GM12878 (cell line): Measurements from ENCODE around the gene HAP1. TPM values are rescaled to one million over a fixed set of nuclear protein-coding genes. Genes with fewer than 3 reads are reported as not detected.

ENCODE experiments used
- ATAC-seq: fragments of 200-7000 bp; cut with Tn5 transposase; 3 replicates; pipeline ENCODE4 v1.9.1; 2020; ENCODE audit warnings: mild to moderate bottlenecking, moderate library complexity
- BruUV-seq: library from RNA; stranded (reverse); fragments of 400-500 nt; replicated peaks from 2 replicates; lab custom pipeline; 2021; lab: Mats Ljungman, UMichigan
- CTCF ChIA-PET: fragments of 300-600 bp; sonication (Branson Sonifier 250); formaldehyde crosslinking; extraction: SDS; loops from one replicate; lab custom pipeline; 2021; ENCODE audit warnings: inconsistent platforms; lab: Yijun Ruan, JAX
- POLR2A ChIA-PET: fragments of 350-600 bp; formaldehyde crosslinking; extraction: SDS; loops from one replicate; lab custom pipeline; 2021; ENCODE audit warnings: inconsistent platforms; lab: Charles Lee
- RAD21 ChIA-PET: fragments of 300-600 bp; sonication (Branson Sonifier 250); formaldehyde crosslinking; loops from one replicate; lab custom pipeline; 2023; ENCODE audit warnings: antibody characterized with exemption; ENCODE audit not compliant: unreplicated experiment; lab: Charles Lee
- SMC1A ChIA-PET: fragments of 300-600 bp; sonication (Branson Sonifier 250); formaldehyde crosslinking; loops from one replicate; lab custom pipeline; 2023; ENCODE audit not compliant: unreplicated experiment, uncharacterized antibody; lab: Charles Lee
- DNase-seq: peaks from one replicate; pipeline ENCODE4 v3.0.0-alpha.2; 2011; ENCODE audit warnings: low read depth, low spot score
- FAIRE-seq: peaks from 3 replicates; lab custom pipeline; 2011; peaks lifted over from hg19 to GRCh38; lab: Jason Lieb, UNC
- H2AFZ ChIP-seq: 2 replicates; pipeline ENCODE4 v1.6.0; 2011; ENCODE audit warnings: low read depth, low read length, control low read depth; ENCODE audit not compliant: control insufficient read depth
- H3K27ac ChIP-seq: 2 replicates; pipeline ENCODE4 v1.5.1; 2011; ENCODE audit warnings: control low read depth; ENCODE audit not compliant: control insufficient read depth, insufficient read depth
- H3K27me3 ChIP-seq, 2 experiments: replicated peaks in 1 of 2; 2 replicates each; pipeline versions ENCODE4 v1.6.0 to v1.6.1; 2011; ENCODE audit warnings: low read length in 1 of 2; ENCODE audit not compliant: control insufficient read depth in 2 of 2, insufficient read depth in 2 of 2
- H3K36me3 ChIP-seq, 2 experiments: 2 replicates each; pipeline ENCODE4 v1.5.1; 2011; ENCODE audit warnings: low read length in 1 of 2; ENCODE audit not compliant: control insufficient read depth in 2 of 2, insufficient read depth in 2 of 2
- H3K4me1 ChIP-seq: 2 replicates; pipeline ENCODE4 v1.6.1; 2011; ENCODE audit warnings: mild to moderate bottlenecking, low read length, moderate library complexity, mixed read lengths; ENCODE audit not compliant: control insufficient read depth, insufficient read depth
- H3K4me2 ChIP-seq: 2 replicates; pipeline ENCODE4 v1.6.0; 2011; ENCODE audit warnings: control low read depth; ENCODE audit not compliant: control insufficient read depth, insufficient read depth
- H3K4me3 ChIP-seq: fragments of 200-600 bp; sonication (generic); 2 replicates; pipeline ENCODE4 v1.5.1; 2016
- H3K79me2 ChIP-seq: 2 replicates; pipeline ENCODE4 v1.6.0; 2011; ENCODE audit warnings: low read length; ENCODE audit not compliant: control insufficient read depth, insufficient read depth
- H3K9ac ChIP-seq: 2 replicates; pipeline ENCODE4 v1.8.0; 2011; ENCODE audit warnings: low read length, control low read depth, mixed read lengths; ENCODE audit not compliant: control insufficient read depth, insufficient read depth
- H3K9me3 ChIP-seq: replicated peaks from 3 replicates; pipeline ENCODE4 v1.5.1; 2011; ENCODE audit warnings: mild to moderate bottlenecking, low read length; ENCODE audit not compliant: control insufficient read depth, insufficient read depth
- H4K20me1 ChIP-seq: 2 replicates; pipeline ENCODE4 v1.6.0; 2011; ENCODE audit not compliant: control insufficient read depth, insufficient read depth
- BMI1 ChIP-seq: fragments of 450-650 bp; IDR thresholded peaks from 2 replicates; pipeline ENCODE4 v1.6.1; 2016; ENCODE audit warnings: mild to moderate bottlenecking, moderate library complexity, borderline replicate concordance
- CHD1 ChIP-seq: IDR thresholded peaks from 2 replicates; pipeline ENCODE4 v1.6.1; 2012; ENCODE audit warnings: low read depth, low read length, improper control_type of control experiment
- IRF3 ChIP-seq: fragments of 450-650 bp; IDR thresholded peaks from 2 replicates; pipeline ENCODE4 v1.6.1; 2014; ENCODE audit warnings: mild to moderate bottlenecking
- RB1 ChIP-seq: fragments of 450-650 bp; formaldehyde crosslinking; IDR thresholded peaks from 2 replicates; pipeline ENCODE4 v1.6.1; 2017; ENCODE audit warnings: mild to moderate bottlenecking, borderline replicate concordance
- USF1 ChIP-seq: IDR thresholded peaks from 2 replicates; pipeline ENCODE4 v1.6.1; 2011; ENCODE audit warnings: borderline replicate concordance, low read depth, mild to moderate bottlenecking, moderate library complexity, mixed read lengths, low read length; ENCODE audit not compliant: insufficient read depth; ENCODE audit errors: extremely low read length
- WGBS: methylation state at CpG from one replicate; pipeline ENCODE4 v1.1.6; 2016; ENCODE audit warnings: low lambda C conversion rate; ENCODE audit not compliant: insufficient replicate concordance, insufficient coverage; ENCODE audit errors: missing lambda C conversion rate; 5-methylcytosine and 5-hydroxymethylcytosine counted together
- in situ Hi-C: fragments of 300-500 bp; cut with MboI; formaldehyde crosslinking; loops from 9 replicates; pipeline ENCODE4 v1.14.3; 2018; ENCODE audit warnings: mixed read lengths
- intact Hi-C: fragments of 100-400 bp; cut with micrococcal nuclease; formaldehyde crosslinking; loops from one replicate; pipeline ENCODE4 v1.14.2; 2022; ENCODE audit not compliant: unreplicated experiment
- polyA plus RNA-seq, 11 experiments: library from polyadenylated mRNA; depleted of rRNA in 4 of 11; unstranded in 6 of 11; stranded (reverse) in 5 of 11; fragments of >200 nt; fragmentation: Nextera tagmentation in 4 of 11; fragmentation: Illumina TruSeq in 1 of 11; extraction: Ambion mirVana in 4 of 11; extraction: Trizol in 1 of 11; gene quantifications; 1 replicate in 1 of 11; 2 replicates in 10 of 11; pipeline versions ENCODE4 v1.2.1 to v1.2.3, GENCODE V29; 2011 to 2016; ENCODE audit warnings: inconsistent platforms in 2 of 11, missing spikeins in 2 of 11, low read depth in 1 of 11
- total RNA-seq, 4 experiments: library from RNA; depleted of rRNA in 3 of 4; stranded (reverse); fragments of >200 nt in 3 of 4; fragmentation: Illumina TruSeq in 1 of 4; extraction: Trizol in 1 of 4; gene quantifications; 2 replicates each; pipeline versions ENCODE4 v1.2.1 to v1.2.3, GENCODE V29; 2013 to 2021

The HAP1 gene
- total and polyA plus RNA-seq, 10 of the 15 experiments (the other 5 are each of a cell fraction or from before 2014, with no cell fraction given), result not detected

GRCh38 chr17:41710472-41711090 is 23.9 kb downstream of the HAP1 start:
- Histone ChIP-seq H3K9me3 (no peaks in the 10 kb centered on the region), H2AFZ (no peak overlapping the region), H3K4me1 (no peaks in the 10 kb centered on the region), H4K20me1 (no peaks in the 10 kb centered on the region), H3K27me3 (no peaks in the 10 kb centered on the region; a peak in 3 of 4 replicates), H3K27ac (no peak overlapping the region), H3K4me3 (no peak overlapping the region), H3K4me2 (no peak overlapping the region), H3K79me2 (no peaks in the 10 kb centered on the region), H3K36me3 (no peaks in the 10 kb centered on the region), H3K9ac (no peak overlapping the region)
- no peak for DNase-seq
- ChIA-PET POLR2A (interaction anchor here (0.7 kb wide), 2 partner anchors 15 to 44 kb away, joined by 4 to 5 read pairs; no protein-coding TSS in a partner anchor), CTCF (interaction anchor here (1.4 kb wide), 1 partner anchor 15 kb away, joined by 9 read pairs; no protein-coding TSS in a partner anchor), RAD21 (no interaction called here), SMC1A (no interaction called here)
- intact Hi-C loops, result no loop called here
- WGBS, result 27% methylated on average over 8 of the region's 8 CpGs
- no peak for FAIRE-seq
- no TSS peak for BruUV-seq
- ATAC-seq, result no peak
- TF ChIP-seq USF1, result no peak
- TF ChIP-seq RB1, result no peak
- TF ChIP-seq BMI1, result 0 out of 2 replicates have a peak, but pooled peaks have one; percentile 21
- no peak for TF ChIP-seq IRF3
- no peak for TF ChIP-seq CHD1
- in situ Hi-C loops, result loop anchor here (5.0 kb wide), 1 partner anchor 52 kb away; no protein-coding TSS in a partner anchor
